MM.1S (cell line): ENCODE data around the gene ALKBH3.

Experiments
- DNase-seq: peaks from one replicate; pipeline ENCODE4 v3.0.0-alpha.2; 2015
- H2AFZ ChIP-seq: fragments of 300-600 bp; sonication (generic); 2 replicates; pipeline ENCODE4 v1.6.0; 2016; ENCODE audit warnings: antibody characterized with exemption, low read length
- H3F3A ChIP-seq: fragments of 300-600 bp; sonication (generic); 2 replicates; pipeline ENCODE4 v1.6.1; 2016; ENCODE audit warnings: mild to moderate bottlenecking, antibody characterized with exemption, low read length, moderate library complexity, mixed read lengths; ENCODE audit not compliant: insufficient read depth
- H3K27ac ChIP-seq: fragments of 300-600 bp; sonication (generic); 2 replicates; pipeline ENCODE4 v1.5.1; 2016; ENCODE audit warnings: mild to moderate bottlenecking, low read length
- H3K27me3 ChIP-seq: fragments of 300-600 bp; sonication (generic); replicated peaks from 2 replicates; pipeline ENCODE4 v1.6.0; 2016; ENCODE audit warnings: low read length; ENCODE audit not compliant: insufficient read depth
- H3K36me3 ChIP-seq: fragments of 300-600 bp; sonication (generic); replicated peaks from 2 replicates; pipeline ENCODE4 v1.6.1; 2016; ENCODE audit warnings: mild to moderate bottlenecking, low read length, mixed read lengths; ENCODE audit not compliant: insufficient read depth
- H3K4me1 ChIP-seq: fragments of 300-600 bp; sonication (generic); 2 replicates; pipeline ENCODE4 v1.6.1; 2016; ENCODE audit warnings: low read length, mixed read lengths
- H3K4me2 ChIP-seq: fragments of 300-600 bp; sonication (generic); 2 replicates; pipeline ENCODE4 v1.6.0; 2016; ENCODE audit warnings: low read depth, low read length
- H3K4me3 ChIP-seq: fragments of 300-600 bp; sonication (generic); 2 replicates; pipeline ENCODE4 v1.5.1; 2016; ENCODE audit warnings: low read length, mixed read lengths
- H3K79me2 ChIP-seq: fragments of 300-600 bp; sonication (generic); 2 replicates; pipeline ENCODE4 v1.6.1; 2016; ENCODE audit warnings: mixed run types, low read length, mixed read lengths
- H3K9ac ChIP-seq: fragments of 300-600 bp; sonication (generic); 2 replicates; pipeline ENCODE4 v1.6.1; 2016; ENCODE audit warnings: low read length, mixed read lengths
- H3K9me2 ChIP-seq: fragments of 300-600 bp; sonication (generic); replicated peaks from 2 replicates; pipeline ENCODE4 v1.6.1; 2016; ENCODE audit warnings: mild to moderate bottlenecking, low read length, mixed read lengths; ENCODE audit not compliant: insufficient read depth
- H3K9me3 ChIP-seq: fragments of 300-600 bp; sonication (generic); replicated peaks from 2 replicates; pipeline ENCODE4 v1.6.1; 2016; ENCODE audit warnings: mild to moderate bottlenecking, low read length, mixed read lengths; ENCODE audit not compliant: insufficient read depth
- H4K20me1 ChIP-seq: fragments of 300-600 bp; sonication (generic); 2 replicates; pipeline ENCODE4 v1.6.1; 2016; ENCODE audit warnings: mild to moderate bottlenecking, low read length, moderate library complexity, mixed read lengths; ENCODE audit not compliant: insufficient read depth
- EZH2 ChIP-seq: fragments of 300-600 bp; sonication (generic); optimal IDR thresholded peaks from 2 replicates; pipeline ENCODE3; 2017; ENCODE audit warnings: low read depth, mild to moderate bottlenecking, antibody characterized with exemption, low read length, mixed read lengths
- EZH2phosphoT487 ChIP-seq: fragments of 300-600 bp; sonication (generic); IDR thresholded peaks from 2 replicates; pipeline ENCODE4 v1.6.1; 2018; ENCODE audit warnings: antibody characterized with exemption, low read length
- TF ChIP-seq, protein P1 (sequence below): fragments of 300-600 bp; sonication (generic); IDR thresholded peaks from 2 replicates; pipeline ENCODE4 v1.5.1; 2016; ENCODE audit warnings: antibody characterized with exemption, low read length, mixed read lengths

ALKBH3 gene

DNA sequence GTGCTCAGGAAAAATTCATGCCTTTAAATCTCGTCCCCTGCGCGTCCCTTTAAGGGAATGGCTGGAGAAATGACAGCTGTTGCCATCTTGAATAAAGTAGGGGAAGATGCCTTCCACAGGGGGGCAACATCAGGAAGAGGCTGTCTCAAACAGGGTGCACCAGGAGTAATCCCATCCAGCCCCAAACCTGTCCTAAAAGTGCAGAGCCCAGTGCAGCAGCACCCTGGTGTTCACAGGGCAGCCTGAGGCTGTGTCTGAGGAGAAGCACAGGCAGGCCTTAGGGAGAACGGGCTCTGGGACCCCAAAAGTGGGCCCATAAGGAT, 51.0 kb downstream of the ALKBH3 start:
- TF ChIP-seq, protein P1, sequence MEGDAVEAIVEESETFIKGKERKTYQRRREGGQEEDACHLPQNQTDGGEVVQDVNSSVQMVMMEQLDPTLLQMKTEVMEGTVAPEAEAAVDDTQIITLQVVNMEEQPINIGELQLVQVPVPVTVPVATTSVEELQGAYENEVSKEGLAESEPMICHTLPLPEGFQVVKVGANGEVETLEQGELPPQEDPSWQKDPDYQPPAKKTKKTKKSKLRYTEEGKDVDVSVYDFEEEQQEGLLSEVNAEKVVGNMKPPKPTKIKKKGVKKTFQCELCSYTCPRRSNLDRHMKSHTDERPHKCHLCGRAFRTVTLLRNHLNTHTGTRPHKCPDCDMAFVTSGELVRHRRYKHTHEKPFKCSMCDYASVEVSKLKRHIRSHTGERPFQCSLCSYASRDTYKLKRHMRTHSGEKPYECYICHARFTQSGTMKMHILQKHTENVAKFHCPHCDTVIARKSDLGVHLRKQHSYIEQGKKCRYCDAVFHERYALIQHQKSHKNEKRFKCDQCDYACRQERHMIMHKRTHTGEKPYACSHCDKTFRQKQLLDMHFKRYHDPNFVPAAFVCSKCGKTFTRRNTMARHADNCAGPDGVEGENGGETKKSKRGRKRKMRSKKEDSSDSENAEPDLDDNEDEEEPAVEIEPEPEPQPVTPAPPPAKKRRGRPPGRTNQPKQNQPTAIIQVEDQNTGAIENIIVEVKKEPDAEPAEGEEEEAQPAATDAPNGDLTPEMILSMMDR = no peak
- no peak for TF ChIP-seq EZH2
- TF ChIP-seq EZH2phosphoT487 = no peak
- Histone ChIP-seq H3K4me2 (no peak overlapping the region), H3K27me3 (no peaks in the 10 kb centered on the region)

DNA sequence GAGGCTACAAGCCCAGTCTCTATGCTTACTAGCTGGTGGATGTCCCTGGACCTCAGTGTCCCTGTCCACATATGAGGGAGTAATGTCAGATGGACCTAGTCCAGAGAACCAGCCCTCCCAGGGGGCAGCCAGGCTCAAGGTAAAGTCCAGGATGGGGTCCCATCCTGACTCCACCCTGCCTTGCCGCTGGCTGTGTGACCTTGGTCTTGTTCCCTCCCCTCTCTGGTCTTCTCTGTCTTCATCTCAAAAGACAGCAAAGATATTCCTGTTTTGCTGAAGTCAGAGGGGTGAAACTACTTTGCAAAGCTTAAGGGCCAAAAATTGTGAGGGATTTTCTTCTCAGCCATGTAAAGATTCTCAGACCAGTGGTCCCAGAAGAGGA, 52.6 kb downstream of the ALKBH3 start:
- H2AFZ ChIP-seq = no peak overlapping the region
- no peak for DNase-seq
- H4K20me1 ChIP-seq = no peaks in the 10 kb centered on the region
- H3K4me1 ChIP-seq = peaks cover 7% of the 10 kb centered on the region
- no peak overlapping the region for H3K4me2 ChIP-seq
- TF ChIP-seq, protein P1 = no peak
- no peak for TF ChIP-seq EZH2phosphoT487
- no peaks in the 10 kb centered on the region for H3K9me2 ChIP-seq
- no peak overlapping the region for H3K4me3 ChIP-seq
- no peaks in the 10 kb centered on the region for H3K27me3 ChIP-seq
- H3K9me3 ChIP-seq = no peaks in the 10 kb centered on the region
- no peaks in the 10 kb centered on the region for H3F3A ChIP-seq
- H3K9ac ChIP-seq = no peak overlapping the region
- no peaks in the 10 kb centered on the region for H3K79me2 ChIP-seq
- H3K36me3 ChIP-seq = no peaks in the 10 kb centered on the region
- no peak overlapping the region for H3K27ac ChIP-seq

More for the DNA sequence above, 51.0 kb downstream of the ALKBH3 start:
- Histone ChIP-seq H3K27ac (no peak overlapping the region), H3F3A (no peaks in the 10 kb centered on the region), H3K9ac (no peak overlapping the region), H3K4me1 (peaks cover 7% of the 10 kb centered on the region), H3K79me2 (no peaks in the 10 kb centered on the region), H4K20me1 (no peaks in the 10 kb centered on the region), H3K9me3 (no peaks in the 10 kb centered on the region), H3K36me3 (no peaks in the 10 kb centered on the region), H3K4me3 (no peak overlapping the region), H2AFZ (no peak overlapping the region), H3K9me2 (no peaks in the 10 kb centered on the region)
- no peak for DNase-seq

DNA sequence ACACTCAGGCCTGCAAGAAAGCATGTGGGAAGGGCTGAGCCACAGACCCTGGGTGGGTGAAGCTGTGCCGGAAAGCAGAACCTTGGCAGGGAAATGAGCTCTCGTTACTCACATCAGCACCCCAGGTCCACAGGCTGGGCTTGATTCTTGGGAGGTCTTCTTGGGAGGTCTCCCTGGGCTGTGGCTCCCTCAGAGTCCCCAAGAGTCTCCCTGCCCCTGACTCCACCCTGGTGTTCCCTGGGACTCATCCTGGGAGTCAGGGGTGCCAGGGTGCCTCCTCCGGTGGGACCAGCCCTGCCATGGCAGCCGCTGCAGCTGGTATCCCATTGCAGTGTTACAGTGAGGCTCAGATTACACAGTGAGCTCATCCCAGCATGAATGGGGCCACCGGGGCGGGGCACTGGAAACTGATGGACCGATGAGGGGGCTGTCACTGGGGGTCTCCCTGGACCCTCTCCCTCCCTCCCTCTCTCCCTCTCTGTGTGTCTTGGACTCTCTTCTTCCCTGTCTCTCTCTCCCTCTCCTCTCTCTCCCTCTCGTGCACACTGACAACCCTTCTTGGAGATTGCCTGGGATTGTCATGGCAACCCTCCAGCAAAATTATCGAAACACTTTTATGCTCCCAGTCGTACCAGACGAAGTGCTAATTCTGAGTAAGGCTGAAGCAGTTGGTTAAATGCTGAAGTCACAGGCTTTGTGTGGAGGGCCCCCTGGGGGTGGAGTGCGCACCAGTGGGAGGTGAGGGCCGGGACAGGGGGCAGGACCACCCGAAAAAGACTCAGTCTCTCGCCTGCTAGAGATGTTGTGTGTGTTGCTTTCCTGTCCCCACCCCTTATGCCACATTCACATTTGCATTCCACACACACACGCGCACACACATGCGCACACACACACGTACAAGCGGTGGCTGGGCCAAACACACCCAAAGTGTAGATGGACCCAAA, 53.2 kb downstream of the ALKBH3 start:
- Histone ChIP-seq H3K4me3 (no peak overlapping the region), H3K4me1 (peaks cover 7% of the 10 kb centered on the region), H3K27me3 (no peaks in the 10 kb centered on the region)

More for the DNA sequence above, 53.2 kb downstream of the ALKBH3 start:
- H3K9me2 ChIP-seq = no peaks in the 10 kb centered on the region
- no peak for TF ChIP-seq EZH2phosphoT487
- TF ChIP-seq EZH2 = no peak
- TF ChIP-seq, protein P1 = no peak
- H3K4me2 ChIP-seq = no peak overlapping the region
- H3K79me2 ChIP-seq = no peaks in the 10 kb centered on the region
- no peaks in the 10 kb centered on the region for H3K36me3 ChIP-seq
- no peaks in the 10 kb centered on the region for H3F3A ChIP-seq
- H3K9me3 ChIP-seq = no peaks in the 10 kb centered on the region
- no peak overlapping the region for H3K9ac ChIP-seq
- no peaks in the 10 kb centered on the region for H4K20me1 ChIP-seq
- no peak overlapping the region for H3K27ac ChIP-seq
- DNase-seq = no peak
- H2AFZ ChIP-seq = no peak overlapping the region
